T-helper 17 cell (primary cell): ENCODE data around the gene OOSP4B. TPM values are rescaled to one million over a fixed set of nuclear protein-coding genes. Genes with fewer than 3 reads are reported as not detected.
"Not testable (repeated sequence)": the region's sequence is repeated elsewhere in the genome, so short reads cannot be mapped to it uniquely, and the experiment has no call there.

Source experiments
- ATAC-seq: fragments of 150-1000 bp; cut with Tn5 transposase; 2 replicates; pipeline ENCODE4 v1.10.0; 2021; ENCODE audit warnings: mild to moderate bottlenecking, moderate library complexity
- DNase-seq, 3 donors: peaks; one replicate each; pipeline versions ENCODE4 v3.0.0 to v3.0.0-alpha.2; 2020 to 2021
- H3K9me3 ChIP-seq: one replicate; pipeline ENCODE4 v1.7.0; 2013; ENCODE audit warnings: low read length, mild to moderate bottlenecking; ENCODE audit not compliant: control insufficient read depth, poor library complexity, severe bottlenecking
- H3K27ac Mint-ChIP-seq: one replicate; pipeline ENCODE4 v1.8.0; 2022; ENCODE audit warnings: mild to moderate bottlenecking, moderate library complexity, mixed read lengths
- H3K27me3 Mint-ChIP-seq: one replicate; pipeline ENCODE4 v1.8.0; 2022; ENCODE audit warnings: mixed read lengths
- H3K36me3 Mint-ChIP-seq: one replicate; pipeline ENCODE4 v1.8.0; 2022; ENCODE audit warnings: low read depth, mixed read lengths
- H3K4me1 Mint-ChIP-seq: one replicate; pipeline ENCODE4 v1.8.0; 2022; ENCODE audit warnings: mild to moderate bottlenecking, mixed read lengths
- H3K4me3 Mint-ChIP-seq: one replicate; pipeline ENCODE4 v1.8.0; 2022; ENCODE audit warnings: mild to moderate bottlenecking, moderate library complexity, mixed read lengths
- total RNA-seq, 4 donors: library from RNA in 2 of 4; stranded (reverse) in 2 of 4; gene quantifications; one replicate each; pipeline ENCODE4 v1.2.3 and lab custom pipeline; 2022 to 2026

OOSP4B gene
- total RNA-seq (not detected), total RNA-seq (lab: John Stamatoyannopoulos, UW) (0 reads per million in 2 donors)

GRCh38 chr11:60016881-60017280 is at the start of gene OOSP4B:
Gene OOSP4B (plus strand): TSS chr11:60017181.
- no peaks in the 10 kb centered on the region for H3K36me3 Mint-ChIP-seq
- peaks cover 25% of the 10 kb centered on the region for H3K27me3 Mint-ChIP-seq

GRCh38 chr11:59967677-59968394 is 49.1 kb upstream of the OOSP4B start:
- no peaks in the 10 kb centered on the region for H3K36me3 Mint-ChIP-seq
- no peaks in the 10 kb centered on the region for H3K4me1 Mint-ChIP-seq
- no peak for ATAC-seq
- DNase-seq = no peak
- H3K9me3 ChIP-seq = no peaks in the 10 kb centered on the region
- peaks cover 9% of the 10 kb centered on the region for H3K27me3 Mint-ChIP-seq
- no peak overlapping the region for H3K27ac Mint-ChIP-seq
- no peak overlapping the region for H3K4me3 Mint-ChIP-seq

More at GRCh38 chr11:60016881-60017280, at the start of gene OOSP4B:
- no peak for ATAC-seq
- no peak for DNase-seq
- Mint-ChIP-seq H3K27ac (no peak within 1 kb of the TSS), H3K4me3 (no peak within 1 kb of the TSS), H3K4me1 (no peaks in the 10 kb centered on the region)
- H3K9me3 ChIP-seq = no peaks in the 10 kb centered on the region

GRCh38 chr11:59968395-59968783 is 48.6 kb upstream of the OOSP4B start:
- Mint-ChIP-seq H3K27ac (no peak overlapping the region), H3K27me3 (peaks cover 11% of the 10 kb centered on the region), H3K36me3 (no peaks in the 10 kb centered on the region), H3K4me1 (no peaks in the 10 kb centered on the region), H3K4me3 (no peak overlapping the region)
- H3K9me3 ChIP-seq = no peaks in the 10 kb centered on the region
- DNase-seq = no peak
- no peak for ATAC-seq

- Mint-ChIP-seq H3K27me3 (peaks cover 7% of the 10 kb centered on the region), H3K4me1 (no peaks in the 10 kb centered on the region), H3K36me3 (no peaks in the 10 kb centered on the region), H3K27ac (no peak overlapping the region), H3K4me3 (no peak overlapping the region)
- DNase-seq (no peak), ATAC-seq (no peak)
- H3K9me3 ChIP-seq = no peaks in the 10 kb centered on the region
These were observed 43.9 kb upstream of the OOSP4B start for GRCh38 chr11:59973097-59973496.

GRCh38 chr11:59981106-59981770 is 35.7 kb upstream of the OOSP4B start:
- ATAC-seq = no peak
- H3K27me3 Mint-ChIP-seq = peaks cover 33% of the 10 kb centered on the region
- H3K4me1 Mint-ChIP-seq = no peaks in the 10 kb centered on the region
- no peaks in the 10 kb centered on the region for H3K36me3 Mint-ChIP-seq
- DNase-seq = no peak
- H3K4me3 Mint-ChIP-seq = no peak overlapping the region
- no peak overlapping the region for H3K27ac Mint-ChIP-seq
- H3K9me3 ChIP-seq = no peaks in the 10 kb centered on the region

GRCh38 chr11:59982037-59982436 is 34.9 kb upstream of the OOSP4B start:
- not testable (repeated sequence) for H3K27ac Mint-ChIP-seq, ATAC-seq, H3K4me3 Mint-ChIP-seq, H3K9me3 ChIP-seq, H3K4me1 Mint-ChIP-seq, DNase-seq, H3K36me3 Mint-ChIP-seq
- H3K27me3 Mint-ChIP-seq = peaks cover 33% of the 10 kb centered on the region

GRCh38 chr11:59983212-59983611 is 33.8 kb upstream of the OOSP4B start:
- Mint-ChIP-seq H3K27ac (no peak overlapping the region), H3K36me3 (no peaks in the 10 kb centered on the region)
- no peak for ATAC-seq

GRCh38 chr11:59984368-59984767 is 32.6 kb upstream of the OOSP4B start:
- H3K9me3 ChIP-seq = no peaks in the 10 kb centered on the region
- Mint-ChIP-seq H3K4me1 (no peaks in the 10 kb centered on the region), H3K27me3 (peaks cover 18% of the 10 kb centered on the region), H3K27ac (no peak overlapping the region), H3K36me3 (no peaks in the 10 kb centered on the region), H3K4me3 (no peak overlapping the region)
- ATAC-seq (no peak), DNase-seq (no peak)

More at GRCh38 chr11:59983212-59983611, 33.8 kb upstream of the OOSP4B start:
- Mint-ChIP-seq H3K27me3 (peaks cover 30% of the 10 kb centered on the region), H3K4me3 (no peak overlapping the region), H3K4me1 (no peaks in the 10 kb centered on the region)
- no peak for DNase-seq
- no peaks in the 10 kb centered on the region for H3K9me3 ChIP-seq

GRCh38 chr11:59990421-59990820 is 26.6 kb upstream of the OOSP4B start:
- no peaks in the 10 kb centered on the region for H3K27me3 Mint-ChIP-seq
- no peak overlapping the region for H3K27ac Mint-ChIP-seq
- no peaks in the 10 kb centered on the region for H3K9me3 ChIP-seq
- ATAC-seq = no peak
- no peak for DNase-seq
- no peaks in the 10 kb centered on the region for H3K36me3 Mint-ChIP-seq
- H3K4me1 Mint-ChIP-seq = no peaks in the 10 kb centered on the region
- no peak overlapping the region for H3K4me3 Mint-ChIP-seq

- no peak for ATAC-seq
- no peaks in the 10 kb centered on the region for H3K9me3 ChIP-seq
- Mint-ChIP-seq H3K4me3 (no peak overlapping the region), H3K4me1 (no peaks in the 10 kb centered on the region), H3K27ac (no peak overlapping the region), H3K27me3 (peaks cover 8% of the 10 kb centered on the region), H3K36me3 (no peaks in the 10 kb centered on the region)
- no peak for DNase-seq
These were observed 24.6 kb upstream of the OOSP4B start for GRCh38 chr11:59992425-59992824.

GRCh38 chr11:59997800-59998199 is 19.2 kb upstream of the OOSP4B start:
- no peaks in the 10 kb centered on the region for H3K9me3 ChIP-seq
- Mint-ChIP-seq H3K27me3 (peaks cover 31% of the 10 kb centered on the region), H3K4me3 (no peak overlapping the region), H3K36me3 (peaks cover 1% of the 10 kb centered on the region), H3K4me1 (no peaks in the 10 kb centered on the region), H3K27ac (no peak overlapping the region)
- ATAC-seq (no peak), DNase-seq (no peak)

- H3K4me1 Mint-ChIP-seq = no peaks in the 10 kb centered on the region
- no peak overlapping the region for H3K4me3 Mint-ChIP-seq
- no peak for ATAC-seq
- H3K27ac Mint-ChIP-seq = no peak overlapping the region
- peaks cover 2% of the 10 kb centered on the region for H3K36me3 Mint-ChIP-seq
- peaks cover 39% of the 10 kb centered on the region for H3K27me3 Mint-ChIP-seq
- DNase-seq = no peak
- no peaks in the 10 kb centered on the region for H3K9me3 ChIP-seq
These were observed 17.3 kb upstream of the OOSP4B start for GRCh38 chr11:59999691-60000090.

- Mint-ChIP-seq H3K4me1 (no peaks in the 10 kb centered on the region), H3K27me3 (peaks cover 21% of the 10 kb centered on the region), H3K36me3 (peaks cover 2% of the 10 kb centered on the region), H3K27ac (no peak overlapping the region), H3K4me3 (no peak overlapping the region)
- H3K9me3 ChIP-seq = no peaks in the 10 kb centered on the region
- no peak for ATAC-seq
- no peak for DNase-seq
These were observed 13.3 kb upstream of the OOSP4B start for GRCh38 chr11:60003729-60004128.

GRCh38 chr11:60005360-60005759 is 11.6 kb upstream of the OOSP4B start:
- Mint-ChIP-seq H3K27ac (no peak overlapping the region), H3K27me3 (peaks cover 14% of the 10 kb centered on the region), H3K4me1 (no peaks in the 10 kb centered on the region), H3K4me3 (no peak overlapping the region), H3K36me3 (peaks cover 2% of the 10 kb centered on the region)
- H3K9me3 ChIP-seq = no peaks in the 10 kb centered on the region
- ATAC-seq (no peak), DNase-seq (no peak)
